ENCODE data around the gene CEMIP.

Gene CEMIP

DNA sequence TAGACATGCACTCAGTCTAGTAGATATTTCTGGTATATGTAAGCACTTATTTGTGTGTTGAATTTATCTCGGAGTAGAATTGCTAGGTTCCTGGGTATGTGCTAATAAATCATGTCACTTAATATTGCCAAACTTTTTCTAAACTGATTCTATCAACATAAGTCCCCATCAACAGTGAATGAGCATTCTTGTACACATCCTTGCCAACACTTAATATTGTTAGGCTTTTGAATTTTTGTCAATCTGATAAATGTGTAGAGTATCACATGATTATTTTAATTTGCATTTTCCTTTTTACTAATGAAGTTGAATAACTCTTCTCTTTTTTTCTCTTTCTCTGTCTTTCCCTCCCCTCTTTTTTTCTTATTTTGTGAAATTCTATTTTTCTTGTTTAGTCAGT, 33.3 kb upstream of the CEMIP start:
- CTCF ChIA-PET: no interaction called here
- no peak for DNase-seq (ENCODE audit: extremely low spot score)
- POLR2A ChIA-PET: no interaction called here
- TF ChIP-seq, protein P1, sequence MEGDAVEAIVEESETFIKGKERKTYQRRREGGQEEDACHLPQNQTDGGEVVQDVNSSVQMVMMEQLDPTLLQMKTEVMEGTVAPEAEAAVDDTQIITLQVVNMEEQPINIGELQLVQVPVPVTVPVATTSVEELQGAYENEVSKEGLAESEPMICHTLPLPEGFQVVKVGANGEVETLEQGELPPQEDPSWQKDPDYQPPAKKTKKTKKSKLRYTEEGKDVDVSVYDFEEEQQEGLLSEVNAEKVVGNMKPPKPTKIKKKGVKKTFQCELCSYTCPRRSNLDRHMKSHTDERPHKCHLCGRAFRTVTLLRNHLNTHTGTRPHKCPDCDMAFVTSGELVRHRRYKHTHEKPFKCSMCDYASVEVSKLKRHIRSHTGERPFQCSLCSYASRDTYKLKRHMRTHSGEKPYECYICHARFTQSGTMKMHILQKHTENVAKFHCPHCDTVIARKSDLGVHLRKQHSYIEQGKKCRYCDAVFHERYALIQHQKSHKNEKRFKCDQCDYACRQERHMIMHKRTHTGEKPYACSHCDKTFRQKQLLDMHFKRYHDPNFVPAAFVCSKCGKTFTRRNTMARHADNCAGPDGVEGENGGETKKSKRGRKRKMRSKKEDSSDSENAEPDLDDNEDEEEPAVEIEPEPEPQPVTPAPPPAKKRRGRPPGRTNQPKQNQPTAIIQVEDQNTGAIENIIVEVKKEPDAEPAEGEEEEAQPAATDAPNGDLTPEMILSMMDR (IDR thresholded peaks at IDR 0.05; ENCODE audit: control extremely low read depth, extremely low read depth, low read depth, missing control alignments): no peak

DNA sequence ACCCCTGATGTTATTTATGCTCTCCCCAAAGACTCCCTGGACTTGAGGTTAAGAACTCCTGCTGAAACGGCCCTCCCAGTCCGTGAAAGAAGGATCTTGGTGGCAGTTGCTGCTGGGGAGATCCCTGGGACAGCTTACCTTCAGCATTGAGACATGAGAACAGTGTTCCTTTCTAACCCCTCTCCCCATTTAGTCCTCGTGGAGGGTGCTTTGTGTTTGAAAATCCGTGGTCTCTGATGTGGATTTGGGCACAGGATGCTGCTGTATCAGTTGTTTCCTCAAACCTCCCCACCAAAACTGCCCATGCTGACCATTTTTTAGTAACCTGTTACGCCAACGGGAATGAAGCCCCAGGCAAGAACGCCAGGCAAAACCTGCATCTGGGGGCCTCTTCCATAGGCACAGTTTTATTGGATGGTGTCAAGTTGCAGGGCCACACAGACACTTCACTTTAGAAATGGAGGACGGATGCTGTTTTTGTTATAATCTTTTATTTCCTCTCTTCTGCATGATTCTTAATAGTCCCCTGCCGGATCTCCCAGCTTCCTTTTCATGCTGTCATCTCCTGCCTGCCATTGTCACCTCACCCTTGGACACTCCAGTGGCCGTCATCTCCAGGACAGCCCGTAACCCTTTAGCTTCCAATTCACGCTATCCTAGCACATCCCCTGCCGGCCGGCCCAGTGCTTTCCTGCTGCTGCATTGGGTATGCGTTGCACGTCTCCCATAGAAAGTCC, 31.7 kb upstream of the CEMIP start:
- CTCF ChIA-PET: no interaction called here
- no peak for DNase-seq (ENCODE audit: extremely low spot score)
- TF ChIP-seq, protein P1 (IDR thresholded peaks at IDR 0.05; ENCODE audit: control extremely low read depth, extremely low read depth, low read depth, missing control alignments): no peak
- POLR2A ChIA-PET: no interaction called here

DNA sequence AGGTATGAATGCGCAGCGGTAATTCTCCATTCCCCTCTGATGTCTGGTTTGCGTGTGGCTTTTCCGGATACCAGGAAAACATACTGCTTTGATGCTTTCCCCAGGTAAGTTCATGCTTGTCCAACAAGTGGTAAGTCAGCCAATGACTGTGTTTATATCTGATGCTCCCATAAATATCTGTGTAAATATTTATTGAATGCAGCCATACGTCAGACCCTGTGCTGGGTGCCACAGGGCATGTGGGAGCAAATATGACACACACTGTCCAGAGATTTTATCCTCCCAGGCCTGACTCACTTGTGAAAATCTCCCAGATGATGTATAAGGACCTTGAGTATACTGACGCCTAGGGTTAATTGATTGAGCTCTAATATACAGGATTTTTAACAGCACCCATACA, 29.6 kb upstream of the CEMIP start:
- POLR2A ChIA-PET: no interaction called here
- TF ChIP-seq, protein P1 (IDR thresholded peaks at IDR 0.05; ENCODE audit: control extremely low read depth, extremely low read depth, low read depth, missing control alignments): no peak
- CTCF ChIA-PET: interaction anchor here (1.1 to 1.2 kb wide), 2 partner anchors 10 to 11 kb away, joined by 3 read pairs; no protein-coding TSS in a partner anchor
- DNase-seq (ENCODE audit: extremely low spot score): no peak

DNA sequence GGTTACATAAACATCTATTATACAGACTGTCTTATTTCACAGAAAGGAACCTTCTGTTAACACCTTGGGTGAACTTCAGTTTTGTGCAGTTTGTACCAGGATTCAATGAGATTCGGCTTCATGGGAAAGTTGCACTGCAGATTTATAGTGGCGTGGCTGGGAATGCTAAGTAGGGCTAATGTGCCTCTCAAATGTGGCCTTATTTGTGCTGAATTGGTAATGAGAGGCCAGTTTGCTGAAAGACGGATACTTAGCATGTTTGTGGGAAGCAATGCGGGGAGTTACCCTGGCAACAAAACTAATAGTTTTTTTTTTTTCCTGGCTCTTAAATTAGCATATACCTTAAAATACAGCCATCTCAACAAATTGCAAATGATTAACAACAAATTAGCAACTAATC, 28.6 kb upstream of the CEMIP start:
- TF ChIP-seq, protein P1 (IDR thresholded peaks at IDR 0.05; ENCODE audit: control extremely low read depth, extremely low read depth, low read depth, missing control alignments): no peak
- ChIA-PET POLR2A (no interaction called here), CTCF (interaction anchor here (1.1 kb wide), 1 partner anchor 10 kb away, joined by 3 read pairs; no protein-coding TSS in a partner anchor)
- DNase-seq (ENCODE audit: extremely low spot score): no peak

DNA sequence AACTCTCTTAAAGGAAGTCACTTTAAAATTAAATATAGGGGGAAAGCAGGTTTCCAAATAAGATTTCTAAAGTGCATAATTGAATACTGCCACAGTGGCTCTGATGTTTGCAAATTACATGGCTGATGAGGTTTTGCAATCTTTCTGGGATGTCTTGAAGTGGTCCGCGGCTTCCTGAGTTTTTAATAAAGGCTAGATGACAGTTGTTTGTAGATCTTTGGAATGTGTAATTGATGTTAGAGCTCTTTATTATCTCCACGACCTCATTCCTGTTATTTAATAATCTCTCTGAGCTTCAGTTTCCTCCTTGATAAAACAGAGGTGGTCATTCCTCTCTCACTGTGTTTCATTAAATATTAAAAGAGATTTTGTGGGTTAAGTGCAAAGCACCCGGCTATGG, 27.0 kb upstream of the CEMIP start:
- TF ChIP-seq, protein P1 (IDR thresholded peaks at IDR 0.05; ENCODE audit: control extremely low read depth, extremely low read depth, low read depth, missing control alignments): no peak
- ChIA-PET CTCF (no interaction called here), POLR2A (no interaction called here)
- DNase-seq (ENCODE audit: extremely low spot score): no peak

DNA sequence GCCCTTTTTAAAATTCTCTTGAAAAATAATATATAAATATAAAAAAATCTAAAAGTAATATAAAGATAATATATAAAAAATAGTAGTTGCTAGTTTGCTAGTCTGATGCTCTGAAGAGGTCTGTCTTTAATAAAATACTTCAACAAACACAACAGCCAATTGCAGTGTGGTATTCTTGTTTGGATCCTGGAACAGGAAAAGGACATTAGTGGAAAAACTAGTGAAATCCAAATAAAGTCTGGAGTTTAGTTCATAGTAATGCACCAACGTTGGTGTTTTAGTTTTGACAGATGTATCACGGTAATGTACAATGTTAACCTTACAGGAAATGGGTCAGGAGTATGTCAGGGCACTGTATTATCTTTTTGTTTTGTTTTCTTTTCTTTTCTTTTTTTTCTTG, 26.0 kb upstream of the CEMIP start:
- TF ChIP-seq, protein P1 (IDR thresholded peaks at IDR 0.05; ENCODE audit: control extremely low read depth, extremely low read depth, low read depth, missing control alignments): no peak
- POLR2A ChIA-PET: no interaction called here
- no peak for DNase-seq (ENCODE audit: extremely low spot score)
- CTCF ChIA-PET: no interaction called here

Data from GM10248 (cell line).